Muscle of leg (tissue), 11 donors: ENCODE measurements around the gene KCNAB1. TPM values are rescaled to one million over a fixed set of nuclear protein-coding genes. Genes with fewer than 3 reads are reported as not detected.
A peak's percentile ranks its signal among the peaks of the same experiment; 100 is the strongest.
"Not testable (repeated sequence)": the region's sequence is repeated elsewhere in the genome, so short reads cannot be mapped to it uniquely, and the experiment has no call there.

Experiments
- DNase-seq: peaks from one replicate; pipeline ENCODE4 v3.0.0; 2013
- H3K27ac ChIP-seq: one replicate; pipeline ENCODE4 v1.5.1; 2013; ENCODE audit warnings: mild to moderate bottlenecking, low read length, control low read depth
- H3K27me3 ChIP-seq: one replicate; pipeline ENCODE4 v1.6.1; 2013; ENCODE audit warnings: low read length; ENCODE audit not compliant: control insufficient read depth, insufficient read depth
- H3K36me3 ChIP-seq: one replicate; pipeline ENCODE4 v1.6.1; 2013; ENCODE audit warnings: low read length; ENCODE audit not compliant: control insufficient read depth, insufficient read depth
- H3K4me1 ChIP-seq: one replicate; pipeline ENCODE4 v1.6.1; 2013; ENCODE audit warnings: low read length; ENCODE audit not compliant: control insufficient read depth, insufficient read depth
- H3K4me3 ChIP-seq: one replicate; pipeline ENCODE4 v1.5.1; 2013; ENCODE audit warnings: low read length, control low read depth
- H3K9me3 ChIP-seq: replicated peaks from 2 replicates; pipeline ENCODE4 v1.6.1; 2013; ENCODE audit warnings: low read depth, low read length; ENCODE audit not compliant: control insufficient read depth
- WGBS: methylation state at CpG from one replicate; pipeline ENCODE4 v1.1.5; 2013; ENCODE audit warnings: missing lambda C conversion rate; ENCODE audit not compliant: insufficient coverage; 5-methylcytosine and 5-hydroxymethylcytosine counted together
- polyA plus RNA-seq, 8 donors: library from polyadenylated mRNA; unstranded; fragments of 120-200 nt; gene quantifications; one replicate each; pipeline versions ENCODE4 v1.2.1 to v1.2.3, GENCODE V29; 2013; ENCODE audit warnings: inconsistent platforms in 1 of 8, low replicate concordance in 1 of 8; ENCODE audit not compliant: insufficient read length in 8 of 8, insufficient read depth in 1 of 8
- total RNA-seq: library from RNA; stranded (reverse); fragments of 120-200 nt; gene quantifications from one replicate; pipeline ENCODE4 v1.2.4, GENCODE V29; 2013

The KCNAB1 gene
- total and polyA plus RNA-seq, 9 donors, result 4.3 to 8.4 (median 5.0) TPM

DNA sequence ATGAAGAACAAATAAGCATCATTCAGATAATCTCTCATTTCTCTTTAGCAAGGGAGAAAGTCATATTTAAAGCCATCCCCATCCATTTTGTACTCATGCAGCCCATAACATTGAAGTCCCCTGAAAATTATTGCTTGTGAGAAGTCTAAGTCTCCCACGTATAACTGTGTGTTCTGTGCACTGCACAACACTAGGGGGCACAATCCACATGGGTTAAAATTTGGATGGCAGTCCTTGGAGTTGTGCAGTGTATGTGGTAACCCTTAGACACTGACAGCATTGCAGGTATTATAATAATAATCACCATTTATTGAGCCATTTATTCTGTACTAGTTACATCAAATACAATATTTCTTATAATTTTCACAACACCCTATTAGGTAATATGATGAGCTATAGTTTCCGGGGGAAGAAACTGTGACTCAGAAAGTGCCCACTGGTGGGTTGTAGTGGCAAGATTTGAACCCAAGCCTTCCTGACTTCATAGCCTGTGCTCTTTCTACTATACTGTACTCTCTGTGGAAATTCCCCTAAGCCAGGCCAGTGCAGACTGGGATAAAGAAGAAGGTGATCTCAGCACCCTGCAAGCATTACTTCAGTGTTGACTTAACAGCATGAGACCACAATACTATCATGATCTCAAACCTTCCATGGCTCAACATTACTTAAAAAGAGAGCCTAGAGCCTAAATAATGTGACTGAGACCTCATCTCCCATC lies 15.7 kb downstream of the KCNAB1 start:
- no peak for DNase-seq
- Histone ChIP-seq H3K36me3 (no peaks in the 10 kb centered on the region), H3K4me1 (peaks cover 4% of the 10 kb centered on the region), H3K4me3 (no peak overlapping the region), H3K27me3 (no peaks in the 10 kb centered on the region), H3K9me3 (no peaks in the 10 kb centered on the region), H3K27ac (no peak overlapping the region)
- no CpG with 5 or more reads among the region's 2 CpGs for WGBS

DNA sequence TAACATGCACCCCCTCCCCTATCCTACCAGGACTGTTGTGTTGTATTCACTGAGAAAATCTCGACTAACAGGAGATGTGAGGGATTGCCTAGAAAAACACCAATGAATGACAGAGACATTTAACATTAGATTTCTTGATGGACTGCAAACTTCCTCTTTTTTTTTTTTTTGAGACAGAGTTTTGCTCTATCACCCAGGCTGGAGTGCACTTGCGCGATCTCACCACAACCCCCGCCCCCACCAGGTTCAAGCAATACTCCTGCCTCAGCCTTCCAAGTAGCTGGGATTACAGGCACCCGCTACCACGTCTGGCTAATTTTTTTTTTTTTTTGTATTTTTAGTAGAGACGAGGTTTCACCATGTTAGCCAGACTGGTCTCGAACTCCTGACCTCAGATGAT lies 17.0 kb downstream of the KCNAB1 start:
- not testable (repeated sequence) for H3K4me3 ChIP-seq, H3K9me3 ChIP-seq, H3K4me1 ChIP-seq, DNase-seq, H3K27me3 ChIP-seq, H3K27ac ChIP-seq, H3K36me3 ChIP-seq
- 60% methylated on average over 1 of the region's 8 CpGs for WGBS

DNA sequence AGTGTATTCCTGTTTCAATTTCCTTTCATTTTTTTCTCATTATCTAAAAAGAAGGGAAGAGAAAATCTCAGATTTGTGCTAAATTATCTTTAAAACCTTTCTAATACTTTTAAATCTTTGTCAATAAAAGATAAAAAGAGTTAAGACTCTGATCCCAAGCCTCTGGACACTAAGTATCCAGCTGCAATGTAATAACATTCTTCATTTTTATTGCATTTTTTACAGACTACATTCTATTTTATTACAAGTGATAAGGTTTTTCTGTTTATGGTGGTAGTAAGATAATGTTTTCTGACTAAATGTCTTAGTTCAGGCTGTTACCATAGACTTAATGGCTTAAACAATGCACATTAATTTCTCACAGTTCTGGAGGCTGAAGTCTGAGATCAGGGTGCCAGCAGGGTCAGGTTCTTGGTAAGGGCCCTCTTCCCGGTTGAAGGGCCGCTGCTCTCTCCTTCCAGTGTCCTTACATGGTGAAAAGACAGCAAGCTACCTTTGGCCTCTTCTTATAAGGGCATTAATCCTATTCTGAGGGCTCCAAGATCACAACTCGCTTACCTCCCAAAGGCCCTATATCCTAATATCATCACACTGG lies 19.7 kb downstream of the KCNAB1 start:
- WGBS, result no CpG with 5 or more reads among the region's 3 CpGs
- H3K9me3 ChIP-seq, result no peaks in the 10 kb centered on the region
- no peak for DNase-seq
- no peaks in the 10 kb centered on the region for H3K27me3 ChIP-seq
- no peak overlapping the region for H3K27ac ChIP-seq
- no peaks in the 10 kb centered on the region for H3K4me1 ChIP-seq
- no peak overlapping the region for H3K4me3 ChIP-seq
- no peaks in the 10 kb centered on the region for H3K36me3 ChIP-seq

DNA sequence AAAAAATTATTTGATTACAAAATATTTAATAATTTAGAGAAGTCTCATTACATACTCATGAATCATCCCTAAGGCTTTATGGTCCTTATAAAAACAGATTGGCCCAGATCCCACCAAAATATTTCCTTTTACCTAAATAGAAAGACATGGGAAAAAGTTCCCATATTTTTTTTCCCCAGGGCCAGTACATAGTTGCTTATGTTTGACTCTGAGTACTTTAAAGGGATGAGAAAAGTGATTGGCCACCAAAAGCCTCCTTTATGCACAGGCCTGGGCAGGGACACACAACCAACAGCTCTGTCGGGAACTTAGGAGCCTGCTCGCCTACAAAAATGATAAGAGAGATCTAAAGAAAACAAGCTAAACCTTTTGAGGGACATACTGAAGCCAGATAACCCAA lies 22.3 kb downstream of the KCNAB1 start:
- H3K27me3 ChIP-seq, result no peaks in the 10 kb centered on the region
- no peak for DNase-seq
- H3K4me1 ChIP-seq, result no peaks in the 10 kb centered on the region
- no peaks in the 10 kb centered on the region for H3K9me3 ChIP-seq
- no peaks in the 10 kb centered on the region for H3K36me3 ChIP-seq
- H3K27ac ChIP-seq, result no peak overlapping the region
- no peak overlapping the region for H3K4me3 ChIP-seq
- WGBS, result 80% methylated on average over 1 of the region's 2 CpGs

DNA sequence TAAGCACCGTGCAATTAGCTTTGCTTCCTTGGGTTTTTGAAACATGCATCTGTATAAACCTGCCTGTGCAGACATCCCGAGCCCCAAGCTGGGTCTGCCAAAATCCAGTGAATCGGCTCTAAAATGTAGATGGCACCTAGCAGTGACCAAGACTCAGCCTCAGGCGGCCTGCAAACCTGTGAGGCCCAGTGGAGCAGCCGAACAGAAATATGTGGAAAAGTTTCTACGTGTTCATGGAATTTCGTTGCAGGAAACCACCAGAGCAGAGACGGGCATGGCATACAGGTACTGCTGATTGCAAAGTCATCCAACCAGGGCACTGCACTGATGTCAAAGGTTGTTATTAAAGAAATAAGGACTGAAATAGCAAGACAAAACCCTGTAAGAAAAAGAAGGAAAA lies 22.8 kb downstream of the KCNAB1 start:
- no peaks in the 10 kb centered on the region for H3K27me3 ChIP-seq
- H3K36me3 ChIP-seq, result no peaks in the 10 kb centered on the region
- no peaks in the 10 kb centered on the region for H3K4me1 ChIP-seq
- H3K9me3 ChIP-seq, result no peaks in the 10 kb centered on the region
- no peak overlapping the region for H3K27ac ChIP-seq
- H3K4me3 ChIP-seq, result no peak overlapping the region
- no peak for DNase-seq
- WGBS, result 90% methylated on average over 8 of the region's 8 CpGs

DNA sequence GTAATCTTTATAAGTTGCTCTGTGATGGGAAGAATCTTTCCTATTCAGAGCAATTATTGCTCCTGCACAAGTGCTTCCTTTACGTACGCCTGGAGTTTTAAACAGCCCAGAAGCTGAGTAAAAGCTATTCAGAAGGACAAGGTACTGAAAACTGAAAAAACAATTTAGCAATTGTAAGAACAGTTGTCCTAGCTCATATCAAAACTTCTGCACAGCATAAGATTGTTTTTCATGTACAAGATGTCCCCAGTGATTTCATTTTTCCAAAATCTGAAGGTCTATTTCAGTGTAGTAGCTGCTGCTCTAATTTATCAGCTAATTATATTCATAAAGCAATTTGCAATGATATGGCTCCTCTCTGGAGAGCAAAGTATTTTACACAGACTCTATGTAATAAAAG lies 23.7 kb downstream of the KCNAB1 start:
- no peaks in the 10 kb centered on the region for H3K4me1 ChIP-seq
- H3K4me3 ChIP-seq, result no peak overlapping the region
- WGBS, result no CpG with 5 or more reads among the region's 2 CpGs
- no peaks in the 10 kb centered on the region for H3K27me3 ChIP-seq
- DNase-seq, result no peak
- no peaks in the 10 kb centered on the region for H3K9me3 ChIP-seq
- no peak overlapping the region for H3K27ac ChIP-seq
- no peaks in the 10 kb centered on the region for H3K36me3 ChIP-seq

DNA sequence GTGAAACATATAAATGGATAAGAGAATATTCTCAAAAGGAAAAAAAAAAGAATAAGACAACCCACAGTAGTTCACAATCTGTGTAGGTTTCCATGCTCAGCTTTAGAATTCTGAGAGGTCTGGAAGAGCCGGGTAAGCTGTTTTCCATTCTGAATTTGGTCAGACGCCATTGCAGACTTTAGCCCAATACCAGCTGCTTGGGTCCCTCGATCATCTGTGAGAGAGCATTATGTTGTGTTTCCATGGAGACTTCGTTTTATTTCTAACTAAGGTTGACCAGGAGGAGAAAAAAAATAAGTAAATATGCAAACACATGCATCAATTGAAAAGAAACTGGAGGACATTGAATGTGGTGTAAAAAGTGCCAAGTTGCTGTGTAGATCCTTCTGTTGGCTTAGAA lies 25.5 kb downstream of the KCNAB1 start:
- peaks cover 3% of the 10 kb centered on the region for H3K4me1 ChIP-seq
- peak; percentile 91 for DNase-seq
- no peaks in the 10 kb centered on the region for H3K27me3 ChIP-seq
- no peak overlapping the region for H3K4me3 ChIP-seq
- H3K36me3 ChIP-seq, result no peaks in the 10 kb centered on the region
- H3K27ac ChIP-seq, result peak overlapping the region; percentile 63
- H3K9me3 ChIP-seq, result no peaks in the 10 kb centered on the region
- no CpG with 5 or more reads among the region's 4 CpGs for WGBS

DNA sequence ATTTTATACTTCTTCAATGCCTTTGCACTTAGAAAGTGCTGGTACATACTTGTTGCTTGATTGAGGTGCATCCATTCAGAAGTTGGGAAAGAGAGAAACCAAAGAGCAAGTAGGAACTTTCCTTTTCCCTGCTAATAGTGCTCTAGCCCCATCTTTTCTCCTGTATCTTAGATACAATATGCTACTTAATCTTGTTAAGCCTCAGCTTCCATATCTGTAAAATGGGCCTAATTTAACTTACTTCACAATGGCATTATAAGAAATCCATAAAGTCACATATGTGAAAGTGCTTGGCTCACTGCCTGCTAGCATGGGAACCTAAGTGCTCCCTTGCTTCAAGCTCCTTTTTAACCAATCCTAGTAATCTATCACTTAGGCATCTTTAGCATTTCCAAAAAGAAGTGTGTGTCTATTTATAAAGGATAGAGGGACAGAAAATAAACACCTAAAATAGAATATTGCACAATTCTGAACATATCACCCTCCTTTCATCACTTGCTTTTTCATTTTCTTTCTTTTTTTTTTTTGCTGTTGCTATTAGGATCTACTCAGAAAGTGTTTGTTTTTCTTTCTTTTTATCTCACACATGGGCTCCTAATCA lies 28.1 kb downstream of the KCNAB1 start:
- DNase-seq, result no peak
- Histone ChIP-seq H3K9me3 (no peaks in the 10 kb centered on the region), H3K27me3 (no peaks in the 10 kb centered on the region), H3K4me1 (peaks cover 9% of the 10 kb centered on the region), H3K36me3 (no peaks in the 10 kb centered on the region), H3K4me3 (no peak overlapping the region), H3K27ac (no peak overlapping the region)

DNA sequence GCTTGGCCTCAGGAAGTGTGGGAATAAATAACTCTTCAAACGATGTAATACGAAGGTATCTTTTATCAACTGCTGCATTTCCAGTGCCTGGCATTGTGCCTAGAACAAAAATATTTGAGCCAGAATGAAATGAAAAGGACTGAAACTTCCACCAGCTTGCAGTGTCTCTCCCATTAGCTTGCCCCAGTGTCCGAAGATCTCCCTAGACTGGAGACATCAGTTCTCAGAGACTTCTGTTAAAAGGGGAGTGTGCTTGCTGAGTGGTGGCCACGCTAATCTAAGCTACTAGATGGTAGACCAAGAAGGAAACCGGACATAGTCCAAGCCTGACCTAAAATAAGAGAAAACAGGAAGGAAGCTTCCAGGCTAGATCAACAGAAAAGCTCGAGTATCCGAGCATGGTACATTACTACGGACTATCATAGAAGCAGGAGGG lies 28.6 kb downstream of the KCNAB1 start:
- WGBS, result 60% methylated on average over 1 of the region's 8 CpGs
- Histone ChIP-seq H3K27ac (peak overlapping the region; percentile 37), H3K4me1 (peaks cover 9% of the 10 kb centered on the region), H3K27me3 (no peaks in the 10 kb centered on the region), H3K36me3 (no peaks in the 10 kb centered on the region), H3K9me3 (no peaks in the 10 kb centered on the region), H3K4me3 (no peak overlapping the region)
- DNase-seq, result peak; percentile 57

DNA sequence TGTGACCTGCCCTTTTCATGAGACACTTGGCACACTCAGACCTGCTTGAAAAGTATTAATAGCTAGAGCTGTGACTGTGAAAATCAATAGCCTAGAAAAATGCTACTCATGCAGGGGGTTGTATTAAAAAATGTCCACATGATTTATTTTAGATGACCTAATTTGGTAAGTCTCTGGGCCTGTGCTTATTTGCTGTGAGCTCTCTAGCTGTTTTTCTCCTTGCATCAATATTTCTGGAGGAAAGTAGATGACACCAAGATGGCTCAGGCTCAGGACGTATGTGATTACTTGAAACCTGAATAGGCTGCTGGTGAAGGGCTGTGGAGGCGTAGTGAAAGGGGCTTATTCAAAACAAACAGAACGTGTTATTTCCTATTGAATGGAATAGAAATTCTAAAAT lies 29.5 kb downstream of the KCNAB1 start:
- H3K9me3 ChIP-seq, result no peaks in the 10 kb centered on the region
- 71% methylated on average over 3 of the region's 3 CpGs for WGBS
- H3K36me3 ChIP-seq, result no peaks in the 10 kb centered on the region
- no peak for DNase-seq
- H3K4me3 ChIP-seq, result no peak overlapping the region
- H3K4me1 ChIP-seq, result peaks cover 9% of the 10 kb centered on the region
- H3K27me3 ChIP-seq, result no peaks in the 10 kb centered on the region
- no peak overlapping the region for H3K27ac ChIP-seq
